ENCODE data around the gene CHCHD6. TPM values are rescaled to one million over a fixed set of nuclear protein-coding genes. Genes with fewer than 3 reads are reported as not detected.

Gene CHCHD6
- total RNA-seq (10 to 100 TPM; 12.1 to 22.6 TPM), polyA plus RNA-seq (10 to 100 TPM; 14.5 to 20.6 TPM)
- long read RNA-seq, donor 1, transcript CHCHD6-201 (8 exons, 1,006 nt) = major isoform, 6 of 15 reads
- long read RNA-seq, donor 1, partial matches to known transcripts = 9 of 15 reads
- long read RNA-seq, donor 1, other reads (novel, unspliced or antisense) = 0 of 15 reads
- long read RNA-seq, donor 2 = 0 reads
- long read RNA-seq, donor 3, transcript CHCHD6-201 (8 exons, 1,006 nt) = major isoform, 10 of 11 reads
- long read RNA-seq, donor 3, partial matches to known transcripts = 0 of 11 reads
- long read RNA-seq, donor 3, other reads (novel, unspliced or antisense) = 0 of 11 reads
- long read RNA-seq, donor 4, partial matches to known transcripts = 0 of 1 reads
- long read RNA-seq, donor 4, other reads (novel, unspliced or antisense) = 0 of 1 reads
- long read RNA-seq, donor 5, transcript CHCHD6-201 (8 exons, 1,006 nt) = major isoform, 13 of 19 reads
- long read RNA-seq, donor 5, partial matches to known transcripts = 6 of 19 reads
- long read RNA-seq, donor 5, other reads (novel, unspliced or antisense) = 0 of 19 reads

- ATAC-seq (ENCODE audit: insufficient read depth, low FRiP score) (peak; percentile 97), DNase-seq (peak; percentile 96 to 97 (median 97))
- no peak for TF ChIP-seq CTCF (IDR thresholded peaks at IDR 0.05; ENCODE audit: control extremely low read depth, extremely low read depth)
- WGBS, 2 donors = 4% methylated on average over 52 to 69 of the region's 69 CpGs
- H3K4me3 ChIP-seq = peak within 1 kb of the TSS; percentile 93
- H3K4me1 ChIP-seq (ENCODE audit: control insufficient read depth in 5 of 5, insufficient read depth in 5 of 5, low read length in 5 of 5) = peaks cover 0 to 17% (median 3%) of the 10 kb centered on the region in 5 donors
- H3K27ac ChIP-seq (ENCODE audit: low read depth in 1 of 2, low read length in 1 of 2) = peak within 1 kb of the TSS in 1 of 2 donors; percentile 39
- no peaks in the 10 kb centered on the region for H3K9me3 ChIP-seq (ENCODE audit: control insufficient read depth in 4 of 4, insufficient read depth in 3 of 4, low read length in 3 of 4)
- no peaks in the 10 kb centered on the region for H3K36me3 ChIP-seq (ENCODE audit: control insufficient read depth in 4 of 4, insufficient read depth in 4 of 4, low read length in 4 of 4)
- H3K27me3 ChIP-seq (ENCODE audit: control insufficient read depth in 3 of 3, insufficient read depth in 3 of 3, low read length in 2 of 3) = no peaks in the 10 kb centered on the region
- peak within 1 kb of the TSS in 1 of 2 donors; percentile 47 for H3K9ac ChIP-seq (ENCODE audit: insufficient read depth in 1 of 2, low read length in 2 of 2)
Measured at GRCh38 chr3:126703512-126704493, at the start of gene CHCHD6. Gene CHCHD6 (plus strand): TSS chr3:126704240. CDS start chr3:126704313, 73 bp downstream.

- Histone ChIP-seq H3K36me3 (ENCODE audit: control insufficient read depth in 4 of 4, insufficient read depth in 4 of 4, low read length in 4 of 4) (no peaks in the 10 kb centered on the region), H3K27ac (ENCODE audit: low read depth in 1 of 2, low read length in 1 of 2) (peak within 1 kb of the TSS; percentile 90 to 92), H3K27me3 (ENCODE audit: control insufficient read depth in 3 of 3, insufficient read depth in 3 of 3, low read length in 2 of 3) (peaks cover 0 to 1% (median 0%) of the 10 kb centered on the region in 3 donors), H3K9me3 (ENCODE audit: control insufficient read depth in 4 of 4, insufficient read depth in 3 of 4, low read length in 3 of 4) (peaks cover 0 to 1% (median 0%) of the 10 kb centered on the region in 4 donors), H3K4me3 (peak within 1 kb of the TSS; percentile 76), H3K9ac (ENCODE audit: insufficient read depth in 1 of 2, low read length in 2 of 2) (peak within 1 kb of the TSS; percentile 17 to 87), H3K4me1 (ENCODE audit: control insufficient read depth in 5 of 5, insufficient read depth in 5 of 5, low read length in 5 of 5) (peaks cover 0 to 9% (median 0%) of the 10 kb centered on the region in 5 donors)
- WGBS, 2 donors = 0 to 1% methylated on average over 55 to 102 of the region's 102 CpGs
- ATAC-seq (ENCODE audit: insufficient read depth, low FRiP score) (peak; percentile 95), DNase-seq (peak; percentile 69 to 80 (median 80))
- TF ChIP-seq CTCF (IDR thresholded peaks at IDR 0.05; ENCODE audit: control extremely low read depth, extremely low read depth) = no peak
Measured at GRCh38 chr3:126654571-126655383, 49.3 kb upstream of the CHCHD6 start, which contains the start of gene TXNRD3. Gene TXNRD3 (minus strand): TSS chr3:126655124.

GRCh38 chr3:126655887-126656286 is 48.2 kb upstream of the CHCHD6 start:
- H3K36me3 ChIP-seq (ENCODE audit: control insufficient read depth in 4 of 4, insufficient read depth in 4 of 4, low read length in 4 of 4) = no peaks in the 10 kb centered on the region
- 94 to 95% methylated on average over 11 of the region's 11 CpGs for WGBS, 2 donors
- peaks cover 0 to 9% (median 0%) of the 10 kb centered on the region in 5 donors for H3K4me1 ChIP-seq (ENCODE audit: control insufficient read depth in 5 of 5, insufficient read depth in 5 of 5, low read length in 5 of 5)
- H3K9me3 ChIP-seq (ENCODE audit: control insufficient read depth in 4 of 4, insufficient read depth in 3 of 4, low read length in 3 of 4) = peaks cover 0 to 1% (median 0%) of the 10 kb centered on the region in 4 donors
- H3K4me3 ChIP-seq = no peak overlapping the region
- no peak for TF ChIP-seq CTCF (IDR thresholded peaks at IDR 0.05; ENCODE audit: control extremely low read depth, extremely low read depth)
- ATAC-seq (ENCODE audit: insufficient read depth, low FRiP score) (no peak), DNase-seq (no peak)
- H3K27ac ChIP-seq (ENCODE audit: low read depth in 1 of 2, low read length in 1 of 2) = no peak overlapping the region
- peaks cover 0 to 11% (median 0%) of the 10 kb centered on the region in 3 donors for H3K27me3 ChIP-seq (ENCODE audit: control insufficient read depth in 3 of 3, insufficient read depth in 3 of 3, low read length in 2 of 3)
- no peak overlapping the region for H3K9ac ChIP-seq (ENCODE audit: insufficient read depth in 1 of 2, low read length in 2 of 2)
